Renal pelvis (tissue), 4 donors: ENCODE results near the gene FAAH. TPM values are rescaled to one million over a fixed set of nuclear protein-coding genes. Genes with fewer than 3 reads are reported as not detected.

Experiments
- DNase-seq: peaks from one replicate; pipeline ENCODE4 v3.0.0-alpha.2; 2013
- polyA plus RNA-seq, 3 donors: library from polyadenylated mRNA; unstranded; fragments of 120-200 nt; gene quantifications; one replicate each; pipeline ENCODE4 v1.2.1, GENCODE V29; 2013; ENCODE audit not compliant: insufficient read length in 3 of 3

FAAH gene
- polyA plus RNA-seq, 3 donors: 26.9 to 33.1 (median 33.0) TPM

DNA sequence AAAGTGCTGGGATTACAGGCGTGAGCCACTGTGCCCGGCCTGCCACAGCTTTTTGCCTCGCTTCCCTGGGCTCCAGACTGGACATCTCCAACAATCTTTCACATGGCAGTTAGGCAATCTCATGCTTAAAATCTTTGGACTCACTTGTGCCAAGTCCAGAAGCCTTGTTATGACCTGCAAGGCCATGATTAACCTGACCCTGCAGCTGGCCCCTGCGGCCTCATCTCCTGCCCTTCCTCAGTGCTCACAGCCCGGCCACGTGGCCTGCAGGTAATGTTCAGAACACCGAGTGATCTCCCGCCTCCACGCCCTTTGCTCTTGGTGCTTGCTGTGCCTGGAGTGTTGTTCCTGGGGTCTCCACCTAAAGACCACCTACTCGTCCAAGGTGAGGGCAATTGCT, 24.9 kb downstream of the FAAH start:
- DNase-seq: no peak

DNA sequence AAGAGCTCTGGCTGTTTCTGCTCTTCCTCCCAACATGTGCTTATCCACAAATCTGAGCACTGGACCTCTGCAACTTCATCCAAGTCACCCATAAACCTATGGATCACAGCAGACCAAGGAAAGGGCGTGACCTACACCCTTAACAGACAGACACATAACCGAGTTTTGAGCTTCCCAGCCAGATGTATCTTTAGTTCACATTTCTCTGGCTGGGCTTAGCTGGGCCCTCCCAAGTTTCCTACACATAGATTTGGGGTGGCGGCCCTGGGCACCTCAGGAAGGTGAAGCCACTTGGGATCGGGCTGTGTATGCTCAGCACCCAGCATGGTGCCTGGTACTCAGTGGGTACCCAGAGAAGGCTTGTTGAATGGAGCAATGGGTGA, 26.4 kb downstream of the FAAH start:
- no peak for DNase-seq

DNA sequence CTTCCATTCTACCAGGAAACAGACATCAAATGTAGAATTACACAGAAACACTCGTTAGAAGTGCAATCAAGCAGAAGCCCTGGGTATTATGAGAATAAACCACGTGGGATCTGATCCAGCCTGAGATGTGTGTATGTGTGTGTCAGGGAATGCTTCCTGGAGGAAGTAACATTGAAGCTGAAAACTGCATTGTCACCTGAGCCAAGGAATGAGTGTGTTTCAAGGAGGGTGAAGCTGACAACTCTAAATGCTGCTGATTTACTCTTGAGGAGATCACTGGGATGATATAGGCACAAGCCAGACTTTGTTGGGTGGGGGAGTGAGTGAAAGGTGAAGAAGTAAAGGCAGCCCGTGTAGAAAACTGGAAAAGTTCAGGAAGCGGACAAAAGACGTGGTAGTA, 27.6 kb downstream of the FAAH start:
- DNase-seq: no peak

- no peak for DNase-seq
Measured at GRCh38 chr1:46422261-46422871, 28.2 kb downstream of the FAAH start.

GRCh38 chr1:46423574-46424240, 29.6 kb downstream of the FAAH start:
- DNase-seq: no peak

- no peak for DNase-seq
Measured at GRCh38 chr1:46424730-46425129, 30.6 kb downstream of the FAAH start.

DNA sequence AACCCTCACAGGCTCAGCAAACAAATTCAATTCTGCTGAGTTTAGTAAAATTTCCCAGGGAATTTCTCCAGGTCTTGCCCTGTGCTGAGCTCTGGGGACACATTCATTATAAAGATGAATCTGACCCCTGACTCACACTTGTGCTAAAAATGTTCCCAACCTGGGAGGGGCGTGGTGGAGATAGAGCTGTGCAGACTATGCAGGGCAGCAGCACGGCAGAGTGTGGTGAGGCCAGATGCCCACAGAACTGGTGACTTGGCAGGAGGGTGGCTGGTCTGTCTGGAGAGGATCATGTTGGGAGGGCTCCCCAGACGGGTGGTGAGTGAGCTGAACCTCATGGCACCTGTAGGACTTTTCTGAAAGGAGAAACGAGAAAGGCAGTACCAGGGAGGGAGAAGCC, 31.6 kb downstream of the FAAH start:
- DNase-seq: no peak

- no peak for DNase-seq
Measured at GRCh38 chr1:46427541-46427940, 33.4 kb downstream of the FAAH start.

DNA sequence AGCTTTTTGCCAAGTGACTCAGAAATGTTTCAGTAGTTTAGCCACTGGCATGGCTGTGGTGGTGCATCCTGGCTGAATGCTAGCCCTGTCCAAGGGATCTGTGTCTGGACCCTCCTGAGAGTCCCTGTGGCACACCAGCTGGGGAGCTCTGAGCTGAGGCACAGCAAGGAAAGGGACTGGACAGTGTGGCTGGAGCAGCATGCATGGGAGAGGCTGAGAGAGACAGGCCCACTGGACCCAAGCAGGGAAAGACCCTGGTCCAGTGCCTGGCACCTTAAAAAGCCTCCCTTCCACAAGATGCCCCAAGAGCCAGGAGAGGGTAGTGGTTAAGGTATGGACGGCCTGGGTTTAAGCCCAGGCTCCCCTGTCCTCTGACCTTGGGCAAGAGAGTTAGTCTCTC, 35.3 kb downstream of the FAAH start:
- DNase-seq: no peak

DNA sequence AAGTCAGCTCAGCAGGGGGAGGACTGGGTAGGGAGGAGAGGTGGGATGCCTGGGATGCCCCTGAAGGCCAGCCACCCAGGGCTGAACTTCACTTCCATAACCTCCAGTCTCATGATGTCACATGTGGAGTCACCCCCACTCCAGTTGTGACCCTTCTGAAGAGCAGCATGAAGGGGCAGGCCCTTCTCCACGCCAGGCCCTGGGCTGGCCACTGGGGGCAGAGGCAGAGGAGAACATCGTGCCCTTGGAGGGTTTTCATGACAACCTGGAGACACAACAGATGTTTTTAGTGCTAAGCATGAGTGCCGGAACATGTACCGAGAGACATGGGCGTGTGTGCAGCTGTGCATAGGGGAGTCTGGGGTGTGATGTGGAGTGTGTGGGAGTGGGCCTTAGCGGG, 37.6 kb downstream of the FAAH start:
- DNase-seq: no peak

- no peak for DNase-seq
Measured at GRCh38 chr1:46432781-46433327, 38.7 kb downstream of the FAAH start.

DNA sequence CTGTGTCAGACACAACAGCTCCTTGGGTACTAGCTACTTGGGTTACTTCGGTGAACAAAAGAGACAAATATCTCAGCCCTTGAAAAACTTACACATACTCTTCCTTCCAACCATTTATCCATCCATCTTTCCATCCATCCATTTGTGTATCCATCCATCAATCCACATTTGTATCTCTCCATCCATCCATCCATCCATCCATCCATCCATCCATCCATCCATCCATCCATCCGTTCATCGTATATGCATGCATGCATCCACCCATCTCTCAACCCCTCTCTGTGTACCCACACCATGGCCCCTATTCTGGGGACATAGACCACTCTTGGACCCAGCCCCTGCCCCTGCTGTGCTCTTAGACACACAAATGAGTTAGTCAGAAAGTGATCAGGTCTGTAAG, 40.2 kb downstream of the FAAH start:
- DNase-seq: no peak

DNA sequence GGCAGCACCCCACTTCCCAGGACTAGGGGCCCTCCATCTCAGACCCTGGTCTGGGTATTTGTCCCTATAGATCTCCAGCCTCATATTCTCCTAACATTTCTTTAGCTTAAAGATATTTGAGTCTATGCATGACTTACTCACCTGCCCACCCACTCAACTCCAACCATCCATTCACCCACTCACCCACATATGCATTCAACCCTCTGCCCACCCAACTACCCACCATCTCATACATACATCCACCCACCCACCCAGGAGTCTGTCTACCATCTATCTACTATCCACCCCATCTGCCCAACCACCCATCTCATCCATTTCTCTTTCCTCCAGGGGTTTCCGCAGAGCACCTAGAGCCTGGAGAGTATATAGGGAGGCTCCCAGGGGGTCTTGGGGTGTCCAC, 42.7 kb downstream of the FAAH start:
- no peak for DNase-seq

- DNase-seq: no peak
Measured at GRCh38 chr1:46437723-46438122, 43.6 kb downstream of the FAAH start.

DNA sequence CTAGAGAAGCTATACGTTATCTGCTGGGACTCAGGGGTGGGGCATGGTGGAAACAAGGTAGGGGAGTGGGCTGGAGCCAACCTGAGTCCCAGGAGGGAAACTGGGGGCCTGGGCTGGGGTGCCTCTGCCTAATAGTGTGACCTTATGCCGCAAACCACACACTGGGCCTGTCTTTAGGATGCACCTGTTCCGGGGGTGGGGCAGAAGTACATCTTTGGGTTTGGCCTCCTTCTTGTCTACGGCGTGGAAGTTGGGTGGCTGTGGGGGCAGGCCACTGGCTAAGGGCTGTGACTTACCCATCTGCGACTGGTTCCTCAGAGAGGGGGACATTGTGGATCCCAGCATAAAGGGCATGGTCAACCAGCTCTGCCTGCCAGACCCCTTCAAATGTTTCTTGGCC, 44.2 kb downstream of the FAAH start:
- DNase-seq: no peak

GRCh38 chr1:46440478-46440877, 46.4 kb downstream of the FAAH start:
- no peak for DNase-seq

- peak; percentile 65 for DNase-seq
Measured at GRCh38 chr1:46442317-46443161, 48.4 kb downstream of the FAAH start.

DNA sequence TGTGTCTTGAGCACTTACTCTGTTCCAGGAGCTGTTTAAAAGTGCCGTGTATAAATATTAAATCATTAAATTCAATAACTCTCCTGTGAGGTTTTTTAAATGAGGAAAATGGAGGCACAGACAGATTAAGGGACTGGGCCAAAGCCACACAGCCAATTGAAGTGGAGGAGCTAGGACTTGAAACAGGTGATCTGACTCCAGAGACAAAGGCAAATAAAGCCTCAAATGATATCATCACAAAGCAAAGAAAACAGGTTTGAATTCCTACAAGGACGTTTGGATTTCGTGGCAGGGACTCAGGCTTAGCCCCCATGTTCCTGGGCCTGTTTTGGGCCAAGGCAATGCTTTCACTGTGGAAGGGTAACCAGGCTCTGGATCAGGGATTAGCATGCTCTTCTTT, 50.3 kb downstream of the FAAH start:
- DNase-seq: no peak

DNA sequence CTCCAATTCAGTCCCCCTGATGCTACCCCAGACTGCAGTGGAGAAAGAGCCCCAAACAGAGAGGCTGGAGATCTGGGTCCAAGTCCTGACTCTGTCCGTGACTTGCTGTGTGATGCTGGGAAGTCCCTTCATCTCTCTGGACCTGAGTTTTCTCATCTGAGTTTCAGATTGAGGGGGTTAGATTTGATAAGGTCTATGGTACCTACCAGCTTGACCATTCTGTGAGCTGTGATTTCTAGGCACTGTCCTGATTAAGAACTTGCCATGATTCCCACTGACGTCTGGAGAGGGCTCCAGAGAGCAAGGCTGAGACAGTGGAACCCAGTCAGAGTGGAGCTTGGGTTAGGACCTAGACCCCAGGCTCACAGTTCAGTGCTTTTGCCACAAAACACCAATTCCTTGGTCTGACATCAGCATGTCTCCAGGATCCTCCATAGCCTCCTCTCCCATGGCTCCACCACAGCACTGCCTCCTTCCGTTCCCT, 51.7 kb downstream of the FAAH start:
- DNase-seq: no peak

- peak; percentile 76 for DNase-seq
Measured at GRCh38 chr1:46446646-46447498, 52.8 kb downstream of the FAAH start.

DNA sequence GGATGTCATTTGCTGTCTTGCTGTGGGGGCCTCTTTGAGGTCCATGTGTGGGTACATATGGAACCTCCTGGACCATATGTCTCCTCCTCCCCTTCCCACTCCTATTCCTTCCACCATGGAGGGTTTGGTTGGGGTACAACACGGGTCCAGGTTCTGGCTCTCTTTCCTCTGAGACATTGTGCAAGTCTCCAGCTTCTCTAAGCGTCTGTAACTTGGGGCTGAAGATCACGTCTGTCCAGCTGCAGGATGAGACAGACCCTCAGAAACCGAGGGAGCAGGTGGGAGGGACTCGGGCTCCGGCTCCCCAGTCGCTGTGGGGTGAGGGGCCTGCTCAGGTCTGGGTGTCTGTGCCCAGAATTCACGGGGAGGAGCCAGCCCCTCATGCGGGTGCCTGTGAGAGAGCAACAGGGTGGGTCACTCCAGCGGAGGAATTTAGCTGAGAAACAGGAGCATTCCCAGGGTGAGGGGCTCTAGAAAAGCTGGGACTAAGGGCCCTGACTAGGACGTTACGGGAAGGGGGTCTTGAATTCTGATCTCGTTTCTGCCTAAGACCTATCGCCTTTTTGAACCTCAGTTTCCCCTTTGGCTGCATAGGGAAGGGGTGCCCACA, 53.5 kb downstream of the FAAH start:
- DNase-seq: no peak
